GM19240 (cell line): ENCODE results near the gene SLC26A8.
A peak's percentile ranks its signal among the peaks of the same experiment; 100 is the strongest.
"Not testable (repeated sequence)": the region's sequence is repeated elsewhere in the genome, so short reads cannot be mapped to it uniquely, and the experiment has no call there.

ENCODE experiments used
- DNase-seq: peaks from one replicate; pipeline ENCODE4 v3.0.0; 2011; ENCODE audit warnings: low spot score; ENCODE audit not compliant: insufficient read length

SLC26A8 gene

GRCh38 chr6:36052097-36052496 lies 27.7 kb upstream of the SLC26A8 start:
- no peak for DNase-seq

GRCh38 chr6:36050947-36051710 lies 26.7 kb upstream of the SLC26A8 start:
- DNase-seq, result no peak

GRCh38 chr6:36050305-36050704 lies 25.9 kb upstream of the SLC26A8 start:
- DNase-seq, result no peak

- no peak for DNase-seq
Measured at GRCh38 chr6:36049582-36049981, 25.1 kb upstream of the SLC26A8 start.

- no peak for DNase-seq
Measured at GRCh38 chr6:36042618-36043260, 18.3 kb upstream of the SLC26A8 start.

- no peak for DNase-seq
Measured at GRCh38 chr6:36040958-36041357, 16.5 kb upstream of the SLC26A8 start.

- no peak for DNase-seq
Measured at GRCh38 chr6:36039112-36039511, 14.7 kb upstream of the SLC26A8 start.

GRCh38 chr6:36038120-36038876 lies 13.9 kb upstream of the SLC26A8 start:
- DNase-seq, result no peak

GRCh38 chr6:36035225-36035624 lies 10.8 kb upstream of the SLC26A8 start:
- no peak for DNase-seq

- DNase-seq, result no peak
Measured at GRCh38 chr6:36034441-36034840, 10.0 kb upstream of the SLC26A8 start.

GRCh38 chr6:36033935-36034334 lies 9.5 kb upstream of the SLC26A8 start:
- DNase-seq, result no peak

GRCh38 chr6:36033144-36033543 lies 8.7 kb upstream of the SLC26A8 start:
- not testable (repeated sequence) for DNase-seq

GRCh38 chr6:36032261-36032660 lies 7.8 kb upstream of the SLC26A8 start:
- DNase-seq, result no peak

- no peak for DNase-seq
Measured at GRCh38 chr6:36029464-36029863, 5.0 kb upstream of the SLC26A8 start.

- DNase-seq, result no peak
Measured at GRCh38 chr6:36028877-36029324, 4.5 kb upstream of the SLC26A8 start.

- no peak for DNase-seq
Measured at GRCh38 chr6:36028088-36028876, 3.8 kb upstream of the SLC26A8 start.

- DNase-seq, result peak; percentile 96
Measured at GRCh38 chr6:36027501-36028087, 3.2 kb upstream of the SLC26A8 start, which contains the start of gene MAPK14. Gene MAPK14 (plus strand): TSS chr6:36027808. CDS start chr6:36028158, 350 bp downstream.

GRCh38 chr6:36025932-36026327 lies 1.5 kb upstream of the SLC26A8 start:
- DNase-seq, result no peak

GRCh38 chr6:36025260-36025931 lies 955 bp upstream of the SLC26A8 start:
- DNase-seq, result no peak

GRCh38 chr6:36020154-36020553 lies 4.3 kb downstream of the SLC26A8 start:
- DNase-seq, result no peak
